Measurements from ENCODE around the gene AFF1. TPM values are rescaled to one million over a fixed set of nuclear protein-coding genes. Genes with fewer than 3 reads are reported as not detected.

AFF1 gene
- total RNA-seq, 4 donors from 2014 or later: 72.5 to 128 (median 108) TPM

GRCh38 chr4:86961116-86961515 is 26.3 kb downstream of the AFF1 start:
- TF ChIP-seq CTCF (IDR thresholded peaks at IDR 0.05) (no peak), POLR2A (IDR thresholded peaks at IDR 0.05) (no peak)
- DNase-seq: no peak
- Histone ChIP-seq H3K36me3 (no peaks in the 10 kb centered on the region), H3K27ac (peak overlapping the region in 3 of 4 donors; percentile 22 to 38 (median 25)), H3K9me3 (no peaks in the 10 kb centered on the region), H3K4me1 (peaks cover 0 to 11% (median 4%) of the 10 kb centered on the region in 4 donors), H3K4me3 (no peak overlapping the region), H3K27me3 (no peaks in the 10 kb centered on the region)

GRCh38 chr4:86961605-86962295 is 26.9 kb downstream of the AFF1 start:
- no peaks in the 10 kb centered on the region for H3K9me3 ChIP-seq
- no peak overlapping the region for H3K4me3 ChIP-seq
- H3K4me1 ChIP-seq: peaks cover 0 to 11% (median 4%) of the 10 kb centered on the region in 4 donors
- peak overlapping the region in 2 of 4 donors; percentile 22 to 38 for H3K27ac ChIP-seq
- H3K36me3 ChIP-seq: no peaks in the 10 kb centered on the region
- peak in 2 of 3 donors; percentile 53 to 62 for DNase-seq
- no peak for TF ChIP-seq CTCF (IDR thresholded peaks at IDR 0.05)
- TF ChIP-seq POLR2A (IDR thresholded peaks at IDR 0.05): no peak
- no peaks in the 10 kb centered on the region for H3K27me3 ChIP-seq

- TF ChIP-seq CTCF (IDR thresholded peaks at IDR 0.05): no peak
- Histone ChIP-seq H3K9me3 (no peaks in the 10 kb centered on the region), H3K4me3 (no peak overlapping the region), H3K36me3 (no peaks in the 10 kb centered on the region), H3K27me3 (no peaks in the 10 kb centered on the region), H3K27ac (no peak overlapping the region), H3K4me1 (peaks cover 0 to 11% (median 4%) of the 10 kb centered on the region in 4 donors)
- no peak for DNase-seq
Measured at GRCh38 chr4:86963697-86964096, 28.9 kb downstream of the AFF1 start.

- TF ChIP-seq CTCF (IDR thresholded peaks at IDR 0.05) (no peak), POLR2A (IDR thresholded peaks at IDR 0.05) (no peak)
- no peak overlapping the region for H3K4me3 ChIP-seq
- peaks cover 0 to 11% (median 2%) of the 10 kb centered on the region in 4 donors for H3K4me1 ChIP-seq
Measured at GRCh38 chr4:86965019-86965976, 30.5 kb downstream of the AFF1 start.

GRCh38 chr4:86967073-86967472 is 32.3 kb downstream of the AFF1 start:
- Histone ChIP-seq H3K27me3 (no peaks in the 10 kb centered on the region), H3K27ac (no peak overlapping the region), H3K9me3 (no peaks in the 10 kb centered on the region), H3K4me3 (no peak overlapping the region), H3K4me1 (peaks cover 0 to 8% (median 2%) of the 10 kb centered on the region in 4 donors), H3K36me3 (no peaks in the 10 kb centered on the region)
- no peak for DNase-seq
- TF ChIP-seq POLR2A (IDR thresholded peaks at IDR 0.05) (no peak), CTCF (IDR thresholded peaks at IDR 0.05) (no peak)

More at GRCh38 chr4:86965019-86965976, 30.5 kb downstream of the AFF1 start:
- no peak for DNase-seq
- H3K9me3 ChIP-seq: no peaks in the 10 kb centered on the region
- no peaks in the 10 kb centered on the region for H3K27me3 ChIP-seq
- H3K27ac ChIP-seq: no peak overlapping the region
- H3K36me3 ChIP-seq: no peaks in the 10 kb centered on the region
